KG1 (cell line): ENCODE results near the gene SAA2.
"Not testable (repeated sequence)": the region's sequence is repeated elsewhere in the genome, so short reads cannot be mapped to it uniquely, and the experiment has no call there.

Source experiments
- DNase-seq: peaks from one replicate; lab custom pipeline; 2025; lab: John Stamatoyannopoulos, UW

SAA2 gene

DNA sequence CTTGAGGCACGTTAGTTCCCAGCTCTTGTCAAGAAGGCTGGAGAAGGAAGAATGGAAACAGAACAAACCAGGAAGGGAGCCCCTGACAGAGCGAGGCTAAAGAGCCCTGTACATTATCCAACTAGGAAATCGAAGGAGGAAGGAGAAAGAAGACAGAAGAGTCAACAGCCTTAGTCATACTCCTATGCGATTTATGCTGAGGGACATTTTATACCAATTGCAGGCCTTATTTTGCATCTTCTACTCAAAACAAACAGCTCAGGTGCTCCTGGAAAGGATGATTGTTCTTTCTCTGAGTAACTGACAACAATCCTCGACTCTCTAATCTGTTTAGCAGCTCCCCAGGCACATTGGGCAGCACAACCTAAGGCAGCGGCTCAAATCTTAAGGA lies 1.3 kb downstream of the SAA2 start:
- not testable (repeated sequence) for DNase-seq

DNA sequence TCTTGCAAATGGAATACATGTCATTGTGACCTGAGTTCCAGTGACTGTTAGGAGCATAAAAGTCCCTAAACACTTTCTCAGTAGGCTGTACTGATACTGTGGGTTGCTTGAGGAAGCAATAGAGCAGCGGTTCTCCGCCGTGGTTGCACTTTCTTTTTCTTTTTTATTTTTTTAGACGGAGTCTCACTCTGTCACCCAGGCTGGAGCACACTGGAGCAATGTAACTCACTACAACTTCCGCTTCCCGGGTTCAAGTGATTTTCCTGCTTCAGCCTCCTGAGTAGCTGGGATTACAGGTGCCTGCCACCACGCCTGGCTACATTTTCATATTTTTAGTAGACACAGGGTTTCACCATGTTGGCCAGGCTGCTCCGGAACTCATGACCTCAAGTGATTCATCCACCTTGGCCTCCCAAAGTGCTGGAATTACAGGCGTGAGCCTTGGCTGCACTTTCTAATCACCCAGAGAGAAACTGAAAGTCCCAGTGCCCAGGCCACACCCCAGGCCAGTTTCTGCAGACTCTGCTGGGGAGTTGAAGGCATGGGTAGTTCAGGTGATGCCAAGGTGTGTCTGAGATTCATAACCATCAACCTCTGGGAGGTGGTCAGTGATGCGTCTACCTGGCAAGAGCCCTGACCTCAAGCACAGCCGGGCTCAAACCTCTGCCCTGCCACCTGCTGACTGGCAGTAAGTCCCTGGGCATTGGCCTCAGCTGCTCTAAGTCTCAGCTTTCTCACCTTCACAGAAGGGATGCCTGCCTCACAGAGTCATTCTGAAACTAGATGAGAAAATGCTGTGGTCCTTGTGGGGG lies 1.9 kb downstream of the SAA2 start:
- DNase-seq: not testable (repeated sequence)

DNA sequence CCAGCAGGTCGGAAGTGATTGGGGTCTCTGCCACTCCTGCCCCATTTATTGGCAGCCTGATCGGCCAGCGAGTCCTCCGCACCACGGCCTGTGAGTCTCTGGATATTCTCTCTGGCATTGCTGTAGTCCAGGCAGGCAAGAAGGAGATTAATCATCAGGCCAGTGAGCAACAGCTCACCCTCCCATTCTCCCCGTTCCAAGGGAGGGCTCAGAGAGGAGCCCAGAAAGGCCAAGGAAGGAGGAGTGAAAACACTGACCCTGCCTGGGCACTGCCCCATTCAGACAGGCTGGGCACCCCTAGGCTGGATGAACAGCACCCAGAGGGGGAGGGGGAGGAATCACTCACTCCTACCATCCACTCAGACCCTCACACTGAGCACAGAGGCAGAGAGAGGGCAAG lies 3.1 kb downstream of the SAA2 start:
- DNase-seq: no peak

DNA sequence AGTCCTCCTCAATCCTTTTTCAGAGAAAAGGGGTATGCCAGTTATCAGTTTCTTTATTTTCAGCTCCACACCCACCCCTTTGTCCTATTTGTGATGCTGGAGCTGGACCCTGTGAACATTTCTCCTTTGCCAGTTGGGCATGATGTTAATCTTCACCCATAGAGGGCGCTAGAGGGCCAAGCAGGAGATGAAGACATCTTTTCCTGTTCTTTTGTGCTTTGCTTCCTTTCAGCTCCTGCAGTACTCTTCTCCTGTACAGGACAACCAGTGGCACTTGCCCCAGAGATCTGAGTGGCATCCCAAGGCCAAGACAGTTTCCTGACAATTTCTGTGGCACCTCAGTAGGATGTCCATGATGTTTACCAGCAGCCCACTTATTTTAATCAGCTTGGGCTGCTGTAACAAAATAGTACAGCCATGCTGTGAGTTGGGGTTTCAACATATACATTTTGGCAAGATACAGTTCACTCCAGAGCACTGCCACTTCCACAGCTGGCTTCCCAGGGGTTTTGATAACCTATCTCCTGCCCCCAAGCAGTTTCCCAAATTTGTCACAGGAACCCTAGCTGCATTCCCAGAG lies 4.6 kb downstream of the SAA2 start:
- DNase-seq: peak; percentile 74

DNA sequence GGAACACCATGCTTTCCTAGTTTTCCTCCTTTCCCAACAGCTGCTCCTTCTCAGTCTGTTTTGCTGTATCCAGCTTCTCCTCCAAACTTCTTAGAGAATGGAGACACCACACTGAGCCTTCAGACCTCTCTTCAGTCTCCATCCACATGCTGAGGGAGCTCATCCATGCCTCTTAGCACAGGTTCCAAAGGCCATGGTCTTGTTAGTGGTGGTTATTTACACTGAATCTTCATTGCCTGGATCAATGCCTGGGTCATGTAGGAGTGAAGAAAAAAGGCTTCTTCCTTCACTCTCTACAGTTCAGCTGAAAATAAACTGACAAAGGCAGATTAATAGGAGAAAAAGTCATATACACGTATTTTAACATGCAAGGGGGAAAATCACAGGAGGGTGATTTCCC lies 8.8 kb downstream of the SAA2 start:
- DNase-seq: no peak

DNA sequence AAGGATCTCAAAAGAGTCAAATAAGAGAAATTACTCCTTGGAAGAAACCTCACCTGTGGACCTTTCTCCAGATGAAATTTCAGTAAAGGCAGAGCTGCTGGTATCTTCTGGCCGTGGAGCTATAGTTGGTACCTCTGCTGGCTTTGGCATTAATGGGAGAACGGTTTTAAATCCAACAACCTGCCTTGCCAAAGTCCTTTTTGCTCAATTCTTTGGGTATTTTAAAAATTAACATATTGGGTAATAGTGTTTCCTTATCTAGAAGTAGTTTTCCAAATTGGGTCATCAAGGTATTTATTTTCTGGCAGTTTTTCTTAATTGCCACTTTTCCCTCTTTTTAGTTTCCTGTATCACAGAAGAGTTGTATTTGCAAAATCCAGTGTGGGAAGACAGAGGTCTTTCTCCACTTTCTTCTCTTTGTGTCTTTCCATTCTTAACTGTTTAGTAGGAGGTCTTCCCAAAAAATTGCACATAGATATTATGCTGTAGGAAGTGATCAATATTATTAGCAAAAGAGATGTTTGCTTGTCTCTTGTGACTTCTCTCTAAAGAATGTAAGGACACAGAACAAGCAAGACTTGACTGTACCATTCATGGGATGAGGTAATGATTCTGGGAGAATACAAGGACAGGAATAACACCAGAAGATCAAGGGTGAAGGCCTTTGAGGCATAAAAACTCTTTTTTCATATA lies 11.7 kb downstream of the SAA2 start, which contains the start of gene SAA4:
Gene SAA4, minus strand, starts transcription at position 139 of the 693 bp plus-strand sequence. CDS start 876 bp downstream, outside the sequence.
- DNase-seq: no peak

DNA sequence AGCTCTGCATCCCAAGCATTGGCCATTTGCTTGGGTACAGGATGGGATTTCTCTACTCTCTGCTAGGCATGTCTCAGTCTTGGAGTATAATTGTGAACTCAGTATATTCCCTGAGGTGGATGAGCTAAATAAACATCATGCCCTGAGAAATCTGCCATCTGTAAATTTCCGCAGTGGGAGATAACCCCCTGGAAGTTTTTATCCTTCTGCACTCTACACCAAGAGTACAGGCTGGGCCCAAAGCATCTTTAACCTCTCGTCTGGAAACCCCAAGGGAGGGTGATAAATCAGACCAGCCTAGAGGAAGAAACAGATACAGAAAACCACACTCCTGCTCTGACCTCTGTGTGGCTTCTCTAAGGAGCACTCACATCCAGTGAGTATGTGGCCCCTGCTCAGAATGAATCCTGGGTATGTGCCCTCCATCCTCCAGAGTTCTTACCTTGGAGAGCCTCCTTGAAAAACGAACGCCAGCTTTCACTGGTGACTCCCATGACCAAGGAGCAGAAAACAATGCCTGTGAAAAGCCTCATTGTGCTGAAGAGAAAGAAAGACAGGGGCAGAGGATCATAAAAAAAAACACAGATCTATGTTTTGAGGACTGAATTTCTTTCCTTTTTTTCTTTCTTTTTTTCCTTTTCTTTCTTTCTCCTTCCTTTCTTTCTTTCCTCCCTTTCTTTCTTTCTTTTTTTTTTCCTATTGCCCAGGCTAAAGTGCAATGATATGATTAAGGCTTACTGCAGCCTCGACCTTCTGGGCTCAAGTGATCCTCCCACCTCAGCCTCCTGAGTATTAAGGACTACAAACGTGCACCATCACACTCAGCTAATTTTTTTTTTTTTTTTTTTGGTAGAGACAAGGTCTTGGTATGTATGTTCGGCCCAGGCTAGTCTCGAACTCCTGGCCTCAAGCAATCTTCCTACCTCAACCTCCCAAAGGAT lies 12.8 kb downstream of the SAA2 start:
- no peak for DNase-seq

DNA sequence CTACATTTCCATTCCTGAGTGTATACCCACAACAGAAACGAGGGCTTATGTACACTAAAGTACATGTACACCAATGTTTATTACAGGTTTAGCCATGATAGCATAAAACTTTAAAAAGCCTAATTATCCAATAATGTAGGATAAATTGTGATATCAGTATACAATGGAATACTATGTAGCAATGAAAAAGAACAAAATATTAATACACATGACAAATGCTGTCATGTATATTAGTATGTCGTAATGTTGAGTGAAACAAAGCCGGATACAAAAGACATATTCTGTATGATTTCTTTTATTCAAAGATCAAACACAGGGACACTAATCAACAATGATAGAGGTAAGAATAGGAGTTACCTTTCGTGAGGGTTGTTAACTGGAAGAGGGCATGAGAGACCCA lies 14.6 kb downstream of the SAA2 start:
- no peak for DNase-seq

DNA sequence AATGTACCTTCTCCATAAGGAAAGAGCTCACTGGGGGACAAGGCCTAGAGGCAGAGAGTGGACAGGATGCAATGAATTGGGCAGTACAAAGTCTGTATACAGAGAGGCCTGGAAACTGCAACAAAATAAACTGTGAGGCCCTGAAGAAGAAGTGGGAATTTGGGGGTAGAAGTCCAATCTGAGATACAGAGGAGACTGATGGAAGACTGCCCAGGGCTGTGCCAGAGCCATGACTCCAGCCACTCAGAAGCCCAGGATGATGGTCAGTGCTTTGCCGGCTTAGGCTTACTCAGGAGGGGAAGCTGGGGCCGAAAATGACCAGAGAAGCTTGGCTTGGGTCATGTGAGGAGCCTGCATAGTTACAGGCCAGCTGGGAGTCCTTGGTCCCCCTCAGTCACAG lies 17.6 kb downstream of the SAA2 start:
- DNase-seq: no peak

DNA sequence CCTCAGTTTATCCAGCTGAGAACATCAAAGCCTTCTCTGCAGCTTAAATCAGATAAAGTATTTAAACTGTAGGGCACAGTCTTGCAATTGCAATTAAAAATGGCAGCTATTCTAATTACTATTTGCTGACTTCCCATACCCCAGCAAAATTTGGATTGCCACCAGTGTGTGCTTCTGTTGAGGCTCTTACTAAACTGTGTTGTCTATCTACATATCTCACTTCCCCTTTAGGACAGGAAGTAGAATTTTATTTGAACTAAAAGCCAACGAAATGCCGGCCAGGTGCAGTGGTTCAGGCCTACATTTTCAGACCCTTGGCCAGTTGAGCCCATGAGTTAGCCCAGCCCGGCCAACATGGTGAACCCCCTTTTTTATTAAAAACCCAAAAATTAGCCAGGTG lies 19.0 kb downstream of the SAA2 start:
- DNase-seq: no peak

DNA sequence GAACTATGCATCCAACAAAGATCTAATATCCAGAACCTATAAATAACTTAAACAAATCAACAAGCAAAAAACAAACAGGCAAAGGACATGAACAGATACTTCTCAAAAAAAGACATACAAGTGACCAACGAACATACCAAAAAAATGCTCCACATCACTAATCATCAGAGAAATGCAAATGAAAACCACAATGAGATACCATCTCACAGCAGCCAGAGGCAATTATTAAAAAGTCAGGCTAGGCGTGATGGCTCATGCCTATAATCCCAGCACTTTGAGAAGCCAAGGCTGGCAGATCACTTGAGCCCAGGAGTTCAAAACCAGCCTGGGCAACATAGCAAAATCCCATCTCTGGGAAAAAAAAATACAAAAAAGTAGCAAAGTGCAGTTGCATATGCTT lies 22.6 kb downstream of the SAA2 start:
- DNase-seq: no peak

DNA sequence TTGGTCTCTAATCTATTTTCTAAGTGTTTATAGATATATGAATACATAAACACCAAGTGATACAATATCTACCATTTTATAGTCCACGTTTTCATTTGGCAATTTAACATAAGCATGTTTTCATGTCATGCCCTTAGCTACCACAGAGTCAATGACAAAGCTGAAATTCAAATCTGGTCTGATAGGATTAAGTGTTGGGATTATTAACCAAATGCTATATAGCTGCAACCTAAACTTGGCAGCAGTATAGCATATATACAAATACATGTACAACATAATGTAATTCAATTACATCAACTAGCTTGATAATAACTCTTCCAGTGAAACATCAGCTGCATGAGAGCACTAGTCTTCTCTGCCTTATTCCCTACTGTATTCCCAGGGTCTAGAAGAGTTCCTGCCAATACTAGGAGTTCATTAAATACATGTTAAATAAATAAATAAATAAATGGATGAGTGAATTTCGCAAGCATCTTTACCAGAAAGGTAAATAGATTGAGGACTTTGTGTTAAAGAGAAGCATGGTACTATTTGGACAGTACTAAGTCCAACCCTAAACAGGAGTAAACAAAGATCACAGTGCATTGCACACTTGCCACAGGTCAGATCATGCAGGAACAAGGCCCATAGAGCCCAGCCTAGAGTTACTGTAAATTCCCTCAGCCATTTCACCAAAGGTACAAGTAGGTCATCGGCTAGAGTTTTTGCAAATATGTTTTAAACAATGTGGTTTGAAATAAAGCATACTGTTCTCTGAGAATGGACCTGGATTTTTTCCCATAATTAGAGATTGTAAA lies 24.7 kb downstream of the SAA2 start:
- DNase-seq: no peak

DNA sequence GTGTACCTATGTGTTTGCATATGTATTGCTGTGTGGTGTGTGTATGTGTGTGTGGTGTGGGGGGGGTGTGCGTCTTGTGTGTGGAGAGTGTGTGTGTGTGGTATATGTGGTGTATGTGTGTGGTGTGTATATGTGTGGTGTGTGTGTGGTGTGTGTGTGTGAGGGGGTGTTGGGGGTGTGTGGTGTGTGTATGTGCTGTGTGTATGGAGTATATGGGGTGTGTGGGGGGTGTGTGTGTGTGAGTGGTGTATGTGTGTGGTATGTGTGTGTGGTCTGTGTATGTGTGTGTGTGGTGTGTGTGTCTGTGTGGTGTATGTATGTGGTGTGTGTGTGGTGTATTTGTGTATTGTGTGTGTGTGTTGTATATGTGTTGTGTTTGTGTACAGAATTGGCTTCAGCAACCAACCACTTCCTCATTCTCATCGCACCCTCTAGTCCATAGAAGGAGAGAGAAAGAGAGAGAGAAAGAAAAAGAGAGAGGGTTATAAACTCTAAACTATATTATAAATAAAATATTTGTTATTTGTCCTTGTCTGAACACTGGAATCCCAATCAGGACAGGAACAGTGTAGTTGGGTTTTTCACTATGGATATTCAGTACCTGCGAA lies 25.6 kb downstream of the SAA2 start:
- DNase-seq: no peak

DNA sequence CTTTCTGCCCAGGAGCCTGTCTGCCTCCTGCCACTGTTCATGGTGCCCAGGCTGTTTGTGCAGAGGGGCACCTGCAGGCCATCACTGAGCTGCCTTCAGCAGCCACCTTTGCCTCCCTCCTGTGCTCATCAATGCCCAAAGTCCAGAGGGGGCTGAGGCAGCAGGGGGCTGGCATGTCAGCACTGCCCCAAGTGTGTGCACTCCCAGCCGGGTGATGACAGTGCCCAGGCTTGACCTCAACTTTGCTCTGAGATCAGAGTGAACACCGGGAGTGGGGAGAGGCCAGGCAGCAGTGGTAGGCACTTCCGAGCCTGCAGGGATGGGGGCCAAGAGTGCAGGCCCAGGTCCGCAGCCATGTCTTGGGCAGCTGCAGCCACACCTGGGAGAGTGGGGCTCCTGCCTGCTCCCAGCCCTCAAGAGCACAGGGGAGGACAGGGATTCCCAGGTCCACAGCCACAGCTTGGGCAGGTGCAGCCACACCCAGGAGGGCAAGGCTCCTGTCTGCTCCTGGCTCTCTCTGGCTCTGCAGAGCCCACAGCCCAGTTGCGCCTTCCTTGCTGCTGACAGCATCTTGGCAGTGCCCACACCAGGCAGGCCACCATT lies 27.1 kb downstream of the SAA2 start:
- no peak for DNase-seq

DNA sequence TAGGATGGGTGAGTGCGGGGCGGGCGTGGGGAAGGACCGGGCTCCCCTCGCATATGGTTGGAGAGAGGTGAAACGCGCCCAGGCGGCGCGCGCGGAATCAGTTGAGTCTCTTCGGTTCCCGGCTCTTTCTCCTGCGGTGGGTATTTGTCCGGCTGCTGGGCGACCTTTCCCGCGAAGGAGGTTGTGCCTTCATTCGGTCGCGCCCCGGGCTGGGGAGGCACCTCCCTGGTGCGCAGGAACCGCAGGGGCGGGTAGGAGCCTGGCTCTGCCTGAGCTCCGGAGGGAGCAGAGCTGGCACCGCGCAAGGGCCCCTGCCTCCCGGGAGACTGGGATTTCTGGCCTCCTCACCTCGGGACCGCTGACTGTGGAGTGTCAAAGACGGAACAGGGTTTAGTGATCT lies 39.4 kb downstream of the SAA2 start:
- DNase-seq: no peak

DNA sequence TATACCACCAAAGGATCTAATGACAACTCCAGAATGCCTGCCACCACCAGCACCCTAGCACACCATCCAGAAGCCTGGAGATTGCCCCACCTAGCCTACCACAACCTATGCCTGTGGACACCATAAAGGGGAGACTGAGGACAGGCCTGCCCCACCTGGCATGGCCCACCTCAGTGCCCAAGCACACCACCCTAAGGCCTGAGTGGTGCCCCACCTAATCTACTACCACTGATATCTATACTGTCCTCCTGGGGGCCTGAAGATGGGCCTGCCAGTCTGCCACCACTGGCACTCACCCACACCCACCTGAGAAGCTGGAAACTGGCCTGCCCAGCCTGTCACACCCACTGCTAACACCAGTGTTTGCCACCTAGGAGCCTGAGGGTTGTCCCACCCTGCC lies 43.7 kb downstream of the SAA2 start:
- DNase-seq: no peak

DNA sequence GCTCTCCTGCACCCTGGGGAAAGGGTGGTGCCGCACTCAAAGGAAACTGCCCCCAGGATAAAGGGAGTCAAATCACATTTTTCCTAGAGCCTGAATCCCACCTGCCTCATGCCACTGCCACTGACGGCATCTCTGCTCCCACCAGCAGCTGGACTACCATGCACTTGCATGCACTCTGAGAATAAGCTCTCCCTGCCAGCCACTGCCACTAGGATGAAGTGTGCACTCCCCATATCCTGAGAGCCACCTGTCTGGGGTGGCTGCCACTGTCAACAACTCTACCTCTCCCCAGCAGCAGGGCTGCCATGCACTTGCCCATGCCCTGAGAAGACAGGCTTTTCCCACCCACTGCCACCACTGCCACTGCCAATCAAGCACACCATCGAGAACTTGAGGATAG lies 44.2 kb downstream of the SAA2 start:
- no peak for DNase-seq

DNA sequence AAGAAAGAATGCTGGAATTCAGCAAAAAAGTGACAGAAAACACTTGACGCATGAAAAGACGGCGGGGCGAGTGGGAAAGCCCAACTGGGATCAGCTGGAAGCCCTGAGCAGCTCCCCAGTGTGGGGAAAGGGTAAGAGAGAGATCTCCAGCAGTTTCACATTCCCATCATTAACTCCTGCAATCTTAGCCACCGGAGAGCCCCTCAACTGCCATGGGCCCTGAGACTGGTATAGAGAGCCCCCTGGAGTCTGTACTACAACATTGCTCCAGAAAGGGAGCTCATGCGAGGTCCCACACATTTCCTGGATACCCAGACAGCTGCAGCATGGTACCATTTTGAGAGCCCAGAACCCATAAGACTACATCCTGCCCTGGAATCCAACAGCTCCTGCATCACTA lies 44.7 kb downstream of the SAA2 start:
- no peak for DNase-seq

DNA sequence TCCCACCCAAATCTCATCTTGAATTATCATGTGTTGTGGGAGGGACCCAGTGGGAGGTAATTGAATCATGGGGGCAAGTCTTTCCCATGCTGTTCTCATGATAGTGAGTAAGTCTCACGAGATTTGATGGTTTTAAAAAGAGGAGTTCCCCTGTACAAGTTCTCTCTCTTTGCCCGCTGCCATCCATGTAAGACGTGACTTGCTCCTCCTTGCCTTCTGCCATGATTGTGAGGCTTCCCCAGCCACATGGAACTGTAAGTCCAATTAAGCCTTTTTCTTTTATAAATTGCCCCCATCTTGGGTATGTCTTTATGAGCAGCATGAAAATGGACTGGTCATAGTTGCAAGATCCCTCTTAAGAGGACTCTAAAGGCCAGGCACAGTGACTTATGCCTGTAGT lies 50.7 kb downstream of the SAA2 start:
- not testable (repeated sequence) for DNase-seq

DNA sequence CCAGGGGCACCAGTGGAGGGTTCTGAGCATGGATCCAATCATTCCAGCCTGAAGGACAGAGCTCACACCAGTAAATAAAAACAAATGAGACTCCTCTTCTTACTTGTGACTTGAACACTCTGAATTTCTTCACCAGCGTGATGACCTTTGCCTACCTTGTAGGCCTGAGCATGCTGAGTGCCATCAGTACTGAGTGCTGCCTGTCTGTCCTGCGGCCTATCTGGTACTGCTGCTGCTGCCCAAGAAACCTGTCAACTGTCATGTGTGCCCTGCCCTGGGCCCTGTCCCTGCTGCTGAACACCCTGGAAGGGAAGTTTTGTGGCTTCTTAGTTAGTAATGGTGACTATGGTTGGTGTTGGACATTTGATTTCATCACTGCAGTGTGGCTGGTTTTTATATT lies 51.9 kb downstream of the SAA2 start:
- no peak for DNase-seq
